ENCODE results near the gene SLC25A24. TPM values are rescaled to one million over a fixed set of nuclear protein-coding genes. Genes with fewer than 3 reads are reported as not detected.

The SLC25A24 gene
- polyA plus RNA-seq, 3 donors, result 11.1 to 45.4 (median 43.4) TPM

- no peaks in the 10 kb centered on the region for H3K27me3 ChIP-seq (ENCODE audit: control insufficient read depth in 2 of 2, insufficient read depth in 2 of 2, low read length in 2 of 2)
- peaks cover 18 to 32% of the 10 kb centered on the region in 2 donors for H3K4me1 ChIP-seq (ENCODE audit: control insufficient read depth in 1 of 2, insufficient read depth in 2 of 2, low read length in 2 of 2)
- DNase-seq, result no peak
- H3K4me3 Mint-ChIP-seq, result no peak overlapping the region
- peaks cover 25 to 52% of the 10 kb centered on the region in 2 donors for H3K36me3 ChIP-seq (replicated peaks in 1 of 2; ENCODE audit: control insufficient read depth in 1 of 2, insufficient read depth in 2 of 2, low read length in 2 of 2)
- peaks cover 36% of the 10 kb centered on the region for H3K4me1 Mint-ChIP-seq
- no peaks in the 10 kb centered on the region for H3K27me3 Mint-ChIP-seq (ENCODE audit: low read depth in 3 of 3)
- no peaks in the 10 kb centered on the region for H4K20me1 ChIP-seq (ENCODE audit: insufficient read depth, low read length)
- no peak overlapping the region for H3K4me2 ChIP-seq (replicated peaks; ENCODE audit: extremely low read depth, low read length, poor library complexity, severe bottlenecking)
- WGBS (ENCODE audit: insufficient coverage), result 100% methylated on average over 1 of the region's 6 CpGs
- no peaks in the 10 kb centered on the region for H3K9me3 ChIP-seq (replicated peaks in 1 of 2; ENCODE audit: control insufficient read depth in 1 of 2, insufficient read depth in 1 of 2, low read length in 2 of 2)
- peak overlapping the region in 4 of 7 donors; percentile 10 to 52 (median 12) for H3K27ac Mint-ChIP-seq
- H3K9ac ChIP-seq (ENCODE audit: insufficient read depth, low read length, poor library complexity, severe bottlenecking), result no peak overlapping the region
- no peak overlapping the region for H2AFZ ChIP-seq (ENCODE audit: insufficient read depth, low read depth, low read length, poor library complexity, severe bottlenecking)
- TF ChIP-seq, protein P1, sequence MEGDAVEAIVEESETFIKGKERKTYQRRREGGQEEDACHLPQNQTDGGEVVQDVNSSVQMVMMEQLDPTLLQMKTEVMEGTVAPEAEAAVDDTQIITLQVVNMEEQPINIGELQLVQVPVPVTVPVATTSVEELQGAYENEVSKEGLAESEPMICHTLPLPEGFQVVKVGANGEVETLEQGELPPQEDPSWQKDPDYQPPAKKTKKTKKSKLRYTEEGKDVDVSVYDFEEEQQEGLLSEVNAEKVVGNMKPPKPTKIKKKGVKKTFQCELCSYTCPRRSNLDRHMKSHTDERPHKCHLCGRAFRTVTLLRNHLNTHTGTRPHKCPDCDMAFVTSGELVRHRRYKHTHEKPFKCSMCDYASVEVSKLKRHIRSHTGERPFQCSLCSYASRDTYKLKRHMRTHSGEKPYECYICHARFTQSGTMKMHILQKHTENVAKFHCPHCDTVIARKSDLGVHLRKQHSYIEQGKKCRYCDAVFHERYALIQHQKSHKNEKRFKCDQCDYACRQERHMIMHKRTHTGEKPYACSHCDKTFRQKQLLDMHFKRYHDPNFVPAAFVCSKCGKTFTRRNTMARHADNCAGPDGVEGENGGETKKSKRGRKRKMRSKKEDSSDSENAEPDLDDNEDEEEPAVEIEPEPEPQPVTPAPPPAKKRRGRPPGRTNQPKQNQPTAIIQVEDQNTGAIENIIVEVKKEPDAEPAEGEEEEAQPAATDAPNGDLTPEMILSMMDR (IDR thresholded peaks at IDR 0.05), result no peak
- peak overlapping the region in 1 of 2 donors; percentile 40 for H3K27ac ChIP-seq (ENCODE audit: low read depth in 1 of 2, low read length in 2 of 2)
- no peaks in the 10 kb centered on the region for H3K79me2 ChIP-seq (ENCODE audit: insufficient read depth, low read length)
- peaks cover 3 to 15% (median 8%) of the 10 kb centered on the region in 7 donors for H3K9me3 Mint-ChIP-seq
- H3K4me3 ChIP-seq (replicated peaks in 1 of 3; ENCODE audit: low read depth in 2 of 3, low read length in 3 of 3), result no peak overlapping the region
- intact Hi-C loops (cut with micrococcal nuclease), result no loop called here
- peaks cover 48 to 67% of the 10 kb centered on the region in 2 donors for H3K36me3 Mint-ChIP-seq
Measured at GRCh38 chr1:108142773-108143394, 57.3 kb downstream of the SLC25A24 start.

DNA sequence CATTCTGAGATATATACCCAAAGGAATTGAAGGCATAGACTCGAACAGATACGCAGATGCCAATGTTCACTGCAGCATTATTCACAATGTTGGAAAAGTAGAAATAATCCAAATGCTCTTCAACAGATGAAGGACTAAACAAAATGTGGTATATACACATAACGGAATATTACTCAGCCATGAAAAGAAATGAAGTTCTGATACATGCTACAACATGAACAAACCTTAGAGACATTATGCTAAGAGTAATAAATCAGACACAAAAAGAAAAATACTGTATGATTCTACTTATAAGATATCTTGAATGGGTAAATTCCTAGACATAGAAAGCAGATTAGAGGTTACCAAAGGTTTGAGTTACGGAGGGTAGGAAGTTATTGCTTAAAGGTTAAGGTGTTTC is 57.9 kb downstream of the SLC25A24 start:
- H3K4me2 ChIP-seq (replicated peaks; ENCODE audit: extremely low read depth, low read length, poor library complexity, severe bottlenecking), result peak overlapping the region; percentile 52
- DNase-seq, result no peak
- no peaks in the 10 kb centered on the region for H3K79me2 ChIP-seq (ENCODE audit: insufficient read depth, low read length)
- no peaks in the 10 kb centered on the region for H3K27me3 Mint-ChIP-seq (ENCODE audit: low read depth in 3 of 3)
- peaks cover 47 to 66% of the 10 kb centered on the region in 2 donors for H3K36me3 Mint-ChIP-seq
- peak overlapping the region in 1 of 3 experiments; percentile 16 for H3K4me3 ChIP-seq (replicated peaks in 1 of 3; ENCODE audit: low read depth in 2 of 3, low read length in 3 of 3)
- peaks cover 0 to 12% (median 8%) of the 10 kb centered on the region in 7 donors for H3K9me3 Mint-ChIP-seq
- TF ChIP-seq, protein P1 (IDR thresholded peaks at IDR 0.05), result no peak
- peaks cover 36% of the 10 kb centered on the region for H3K4me1 Mint-ChIP-seq
- no peaks in the 10 kb centered on the region for H4K20me1 ChIP-seq (ENCODE audit: insufficient read depth, low read length)
- peaks cover 18 to 32% of the 10 kb centered on the region in 2 donors for H3K4me1 ChIP-seq (ENCODE audit: control insufficient read depth in 1 of 2, insufficient read depth in 2 of 2, low read length in 2 of 2)
- H3K27ac Mint-ChIP-seq, result peak overlapping the region in 5 of 7 donors; percentile 16 to 90 (median 62)
- WGBS (ENCODE audit: insufficient coverage), result no CpG with 5 or more reads among the region's 4 CpGs
- intact Hi-C loops (cut with micrococcal nuclease), result no loop called here
- no peak overlapping the region for H3K9ac ChIP-seq (ENCODE audit: insufficient read depth, low read length, poor library complexity, severe bottlenecking)
- H3K4me3 Mint-ChIP-seq, result no peak overlapping the region
- peaks cover 25 to 52% of the 10 kb centered on the region in 2 donors for H3K36me3 ChIP-seq (replicated peaks in 1 of 2; ENCODE audit: control insufficient read depth in 1 of 2, insufficient read depth in 2 of 2, low read length in 2 of 2)
- no peaks in the 10 kb centered on the region for H3K9me3 ChIP-seq (replicated peaks in 1 of 2; ENCODE audit: control insufficient read depth in 1 of 2, insufficient read depth in 1 of 2, low read length in 2 of 2)
- H3K27me3 ChIP-seq (ENCODE audit: control insufficient read depth in 2 of 2, insufficient read depth in 2 of 2, low read length in 2 of 2), result no peaks in the 10 kb centered on the region
- H3K27ac ChIP-seq (ENCODE audit: low read depth in 1 of 2, low read length in 2 of 2), result peak overlapping the region in 1 of 2 donors; percentile 64
- H2AFZ ChIP-seq (ENCODE audit: insufficient read depth, low read depth, low read length, poor library complexity, severe bottlenecking), result no peak overlapping the region
